Colonic mucosa (tissue), 4 donors: ENCODE measurements around the gene SND1. TPM values are rescaled to one million over a fixed set of nuclear protein-coding genes. Genes with fewer than 3 reads are reported as not detected.

Experiments
- DNase-seq: peaks from one replicate; pipeline ENCODE4 v3.0.0-alpha.2; 2020
- H3K27ac ChIP-seq: fragments of 200-600 bp; one replicate; pipeline ENCODE4 v1.8.0; 2021
- H3K27me3 ChIP-seq: fragments of 200-600 bp; one replicate; pipeline ENCODE4 v1.8.0; 2021
- H3K36me3 ChIP-seq: fragments of 200-600 bp; one replicate; pipeline ENCODE4 v1.8.0; 2021
- H3K4me1 ChIP-seq: fragments of 200-600 bp; one replicate; pipeline ENCODE4 v1.8.0; 2021; ENCODE audit warnings: mild to moderate bottlenecking
- H3K4me3 ChIP-seq: fragments of 200-600 bp; one replicate; pipeline ENCODE4 v1.8.0; 2021
- H3K9ac ChIP-seq, 2 donors: one replicate each; pipeline ENCODE4 v1.7.0; 2013; ENCODE audit warnings: control low read depth in 2 of 2, low read depth in 2 of 2, low read length in 2 of 2
- H3K9me3 ChIP-seq: fragments of 200-600 bp; one replicate; pipeline ENCODE4 v1.8.0; 2021
- intact Hi-C: fragments of 100-400 bp; cut with DNase I; formaldehyde crosslinking; loops from one replicate; pipeline ENCODE4 v1.14.1; 2022
- total RNA-seq, 2 donors: library from RNA; stranded (reverse); fragmentation: NEBNext Ultra II Directional in 1 of 2; extraction: Animal tissue kit (Norgen Biotek cat#: 25700) in 1 of 2; gene quantifications; one replicate each; pipeline ENCODE4 v1.2.1, GENCODE V29; 2021
- TF ChIP-seq, protein P1 (sequence below): fragments of 200-600 bp; IDR thresholded peaks from one replicate; pipeline ENCODE4 v1.8.0; 2022; ENCODE audit warnings: antibody characterized with exemption, mild to moderate bottlenecking
- donor health status: healthy.
- donor health status: DM: no; HTN: no; CAD: no.
- donor health status: DM: no; HTN: no; CAD: no.

The SND1 gene
- total RNA-seq, 2 donors from 2014 or later, result 134 to 163 TPM

DNA sequence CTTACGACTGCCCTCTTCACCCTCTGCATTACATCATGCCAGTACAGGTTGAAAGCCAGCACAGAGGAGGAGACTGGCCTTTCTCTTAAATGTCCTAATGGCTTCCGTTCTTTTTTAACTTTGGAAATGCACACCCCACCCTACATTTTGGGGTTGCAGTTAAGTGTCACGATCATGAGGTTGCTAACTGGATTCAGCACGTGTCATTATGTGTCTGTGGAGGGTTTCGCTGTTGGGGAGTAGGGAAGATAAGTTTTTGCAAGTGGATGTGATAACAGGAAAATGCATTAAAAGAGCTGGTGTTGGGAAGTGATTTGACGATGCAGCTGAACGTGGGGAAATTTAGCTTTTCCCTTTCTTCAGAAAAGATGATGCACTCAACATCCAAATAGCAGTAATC is 243.4 kb downstream of the SND1 start:
- TF ChIP-seq, protein P1, sequence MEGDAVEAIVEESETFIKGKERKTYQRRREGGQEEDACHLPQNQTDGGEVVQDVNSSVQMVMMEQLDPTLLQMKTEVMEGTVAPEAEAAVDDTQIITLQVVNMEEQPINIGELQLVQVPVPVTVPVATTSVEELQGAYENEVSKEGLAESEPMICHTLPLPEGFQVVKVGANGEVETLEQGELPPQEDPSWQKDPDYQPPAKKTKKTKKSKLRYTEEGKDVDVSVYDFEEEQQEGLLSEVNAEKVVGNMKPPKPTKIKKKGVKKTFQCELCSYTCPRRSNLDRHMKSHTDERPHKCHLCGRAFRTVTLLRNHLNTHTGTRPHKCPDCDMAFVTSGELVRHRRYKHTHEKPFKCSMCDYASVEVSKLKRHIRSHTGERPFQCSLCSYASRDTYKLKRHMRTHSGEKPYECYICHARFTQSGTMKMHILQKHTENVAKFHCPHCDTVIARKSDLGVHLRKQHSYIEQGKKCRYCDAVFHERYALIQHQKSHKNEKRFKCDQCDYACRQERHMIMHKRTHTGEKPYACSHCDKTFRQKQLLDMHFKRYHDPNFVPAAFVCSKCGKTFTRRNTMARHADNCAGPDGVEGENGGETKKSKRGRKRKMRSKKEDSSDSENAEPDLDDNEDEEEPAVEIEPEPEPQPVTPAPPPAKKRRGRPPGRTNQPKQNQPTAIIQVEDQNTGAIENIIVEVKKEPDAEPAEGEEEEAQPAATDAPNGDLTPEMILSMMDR, result no peak
- no peaks in the 10 kb centered on the region for H3K9me3 ChIP-seq
- no peaks in the 10 kb centered on the region for H3K27me3 ChIP-seq
- H3K9ac ChIP-seq, result no peak overlapping the region
- no peaks in the 10 kb centered on the region for H3K36me3 ChIP-seq
- no peak overlapping the region for H3K27ac ChIP-seq
- intact Hi-C loops, result no loop called here
- DNase-seq, result no peak
- H3K4me1 ChIP-seq, result no peaks in the 10 kb centered on the region
- no peak overlapping the region for H3K4me3 ChIP-seq

DNA sequence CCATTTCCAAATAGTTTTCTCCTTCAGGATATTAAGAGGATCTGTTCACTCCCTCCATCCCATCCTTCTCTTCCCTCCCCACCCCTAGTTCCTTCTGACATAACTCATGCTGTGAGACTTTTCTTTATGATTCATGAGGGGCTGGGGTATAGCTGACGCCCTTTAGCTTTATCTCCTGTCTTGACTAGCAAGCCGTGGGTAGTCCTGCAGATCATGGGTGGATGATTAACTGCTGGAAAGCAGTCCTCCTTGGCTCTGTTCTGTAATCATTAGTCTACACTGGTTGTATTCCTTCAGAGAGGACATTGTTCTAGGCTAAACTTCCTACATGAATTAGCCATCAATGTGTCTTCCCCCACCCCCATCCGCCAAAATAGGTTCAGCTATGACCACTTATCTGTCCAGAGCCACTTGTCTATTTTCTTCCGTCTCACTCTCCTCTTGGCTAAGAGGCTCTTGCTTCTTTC is 243.9 kb downstream of the SND1 start:
- TF ChIP-seq, protein P1, result no peak

DNA sequence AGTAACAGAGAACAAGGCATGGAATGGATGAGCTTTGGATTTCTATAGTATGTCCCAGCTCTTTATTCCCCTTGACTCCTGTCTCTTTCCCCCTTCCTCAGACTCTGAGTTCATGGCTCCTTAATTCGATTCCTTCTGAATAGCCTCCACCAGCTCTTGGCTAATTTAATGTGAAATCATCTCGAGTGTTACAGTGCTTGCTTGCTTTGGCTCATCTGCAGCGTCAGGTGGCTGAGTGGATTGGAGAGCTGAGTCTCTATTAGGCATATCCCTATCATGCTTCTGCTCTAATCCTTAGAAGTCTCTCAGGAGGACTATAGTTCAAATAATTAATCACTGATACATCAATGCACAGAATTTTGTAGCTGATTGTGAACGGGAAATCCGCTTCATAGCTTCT is 244.7 kb downstream of the SND1 start:
- Histone ChIP-seq H3K27me3 (no peaks in the 10 kb centered on the region), H3K36me3 (no peaks in the 10 kb centered on the region), H3K27ac (no peak overlapping the region), H3K4me1 (no peaks in the 10 kb centered on the region), H3K9me3 (no peaks in the 10 kb centered on the region), H3K9ac (no peak overlapping the region), H3K4me3 (no peak overlapping the region)
- TF ChIP-seq, protein P1, result no peak
- intact Hi-C loops, result no loop called here
- DNase-seq, result no peak

More for the DNA sequence above, 243.9 kb downstream of the SND1 start:
- H3K4me3 ChIP-seq, result no peak overlapping the region
- intact Hi-C loops, result no loop called here
- H3K36me3 ChIP-seq, result no peaks in the 10 kb centered on the region
- no peaks in the 10 kb centered on the region for H3K9me3 ChIP-seq
- DNase-seq, result no peak
- H3K9ac ChIP-seq, result no peak overlapping the region
- no peaks in the 10 kb centered on the region for H3K4me1 ChIP-seq
- no peaks in the 10 kb centered on the region for H3K27me3 ChIP-seq
- no peak overlapping the region for H3K27ac ChIP-seq

DNA sequence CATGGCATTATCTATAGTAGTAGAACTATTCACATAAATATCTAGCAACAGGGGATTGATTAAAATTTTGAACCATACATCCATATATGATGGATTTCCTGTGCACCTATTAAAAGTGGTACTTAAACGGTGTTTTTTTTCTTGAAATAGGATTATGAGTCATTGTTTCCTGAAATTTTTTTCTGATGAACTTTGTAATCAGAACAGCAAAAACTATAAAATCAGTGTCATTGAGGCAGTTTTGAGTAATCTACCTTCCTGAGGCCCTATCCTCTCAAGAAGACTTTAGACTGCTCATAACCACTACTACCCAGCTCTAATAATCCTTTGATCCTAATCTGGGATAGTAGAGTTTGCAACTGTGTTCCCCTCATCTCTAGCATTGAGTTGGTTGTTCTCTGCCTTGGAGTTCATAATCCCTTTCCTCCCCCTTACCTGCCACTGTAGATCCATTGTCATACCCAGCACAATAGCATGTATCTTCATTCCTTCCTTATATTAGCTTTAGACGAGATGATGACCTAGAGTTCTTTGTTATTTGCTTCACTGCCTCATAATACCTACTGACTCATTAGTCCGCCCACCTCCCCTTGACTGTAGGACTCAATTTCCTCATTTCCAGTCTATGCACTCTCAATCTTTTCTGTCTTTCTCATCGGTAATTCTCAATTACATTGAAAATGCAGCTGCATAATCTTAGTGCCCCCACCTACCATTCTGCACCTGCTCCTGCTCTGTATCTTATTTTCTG is 245.9 kb downstream of the SND1 start:
- intact Hi-C loops, result no loop called here
- Histone ChIP-seq H3K9me3 (no peaks in the 10 kb centered on the region), H3K36me3 (no peaks in the 10 kb centered on the region), H3K27ac (no peak overlapping the region), H3K4me3 (no peak overlapping the region), H3K9ac (no peak overlapping the region), H3K4me1 (no peaks in the 10 kb centered on the region), H3K27me3 (no peaks in the 10 kb centered on the region)
- DNase-seq, result no peak
- TF ChIP-seq, protein P1, result no peak

DNA sequence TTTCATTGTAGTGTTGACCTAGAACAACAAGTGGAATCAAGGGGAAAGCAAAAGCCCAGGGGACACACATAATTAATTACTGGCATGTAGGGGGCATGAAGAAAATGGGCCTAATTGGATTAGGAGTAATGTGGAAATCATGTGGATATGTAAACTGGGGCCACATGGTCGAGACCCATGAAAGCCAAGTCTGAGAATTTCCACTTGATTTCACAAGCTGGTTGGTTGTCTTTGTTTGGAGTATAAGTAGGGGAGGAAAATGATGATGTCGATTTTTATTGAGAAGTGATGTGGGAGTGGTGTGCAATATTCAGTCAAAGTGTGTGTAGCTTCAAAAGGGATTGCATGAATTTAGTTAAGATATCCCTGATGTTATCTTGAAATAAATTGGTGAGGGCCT is 247.4 kb downstream of the SND1 start:
- Histone ChIP-seq H3K27ac (no peak overlapping the region), H3K27me3 (no peaks in the 10 kb centered on the region), H3K36me3 (no peaks in the 10 kb centered on the region), H3K9ac (no peak overlapping the region), H3K4me1 (no peaks in the 10 kb centered on the region), H3K9me3 (no peaks in the 10 kb centered on the region), H3K4me3 (no peak overlapping the region)
- TF ChIP-seq, protein P1, result no peak
- DNase-seq, result no peak
- intact Hi-C loops, result no loop called here
